ENCODE results near the gene OSM. TPM values are rescaled to one million over a fixed set of nuclear protein-coding genes. Genes with fewer than 3 reads are reported as not detected.

OSM gene
- total RNA-seq, 1 experiment from 2014 or later, result not detected

DNA sequence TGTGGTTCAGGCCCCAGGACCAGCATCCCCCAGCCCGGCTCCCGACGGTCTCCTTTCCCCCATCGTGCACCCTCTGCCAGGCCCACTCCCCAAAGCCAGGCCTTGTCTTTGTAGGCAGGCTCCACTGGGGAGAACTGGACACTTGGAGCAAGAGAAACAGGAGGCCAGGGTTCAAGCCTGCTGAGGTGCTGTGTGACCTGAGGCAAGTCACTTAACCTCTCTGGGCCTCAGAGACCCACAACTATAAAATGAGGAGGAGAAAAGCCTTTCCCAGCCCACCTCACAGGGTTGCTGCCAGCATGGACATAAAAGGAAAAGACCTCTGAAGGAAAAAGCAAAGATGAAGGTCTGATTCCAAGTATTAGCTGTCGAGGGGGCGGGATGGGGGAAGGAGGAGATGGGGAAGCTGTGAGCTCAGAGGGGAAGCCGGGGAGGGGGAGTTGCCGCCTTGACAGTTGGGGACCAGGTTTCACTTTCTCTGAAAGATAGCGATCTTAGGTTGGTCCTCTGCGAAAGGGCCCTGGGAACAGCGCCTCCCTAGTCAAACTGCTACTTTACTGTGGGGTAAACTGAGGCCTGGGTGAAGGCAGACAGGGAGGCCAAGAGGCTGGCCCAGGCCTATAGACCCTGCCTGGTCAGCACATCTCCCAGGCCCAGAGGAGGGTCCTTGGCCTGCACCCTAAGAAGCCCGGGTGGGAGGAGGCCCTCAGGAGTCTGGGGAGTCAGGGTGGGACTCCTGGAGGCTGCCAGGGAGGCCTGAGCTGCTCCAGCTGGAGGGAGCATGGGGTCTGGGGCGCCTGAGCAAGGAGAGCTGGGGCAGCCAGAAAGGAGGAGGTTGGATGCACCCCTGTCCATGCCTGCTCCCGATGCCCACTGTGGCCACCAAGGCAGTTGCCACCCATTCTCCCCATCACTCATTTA lies 991 bp upstream of the OSM start:
- no peak overlapping the region for H2AFZ ChIP-seq (ENCODE audit: low read length)
- no peak overlapping the region for H3K9ac ChIP-seq (ENCODE audit: low read length)
- H3K27me3 ChIP-seq (ENCODE audit: low read length), result no peaks in the 10 kb centered on the region
- peaks cover 14% of the 10 kb centered on the region; the same call in 1 of the 2 replicates for H4K20me1 ChIP-seq (ENCODE audit: insufficient read depth, low read depth, low read length)
- no peaks in the 10 kb centered on the region for H3K9me2 ChIP-seq (replicated peaks; ENCODE audit: insufficient read depth, low read length)
- H3K9me3 ChIP-seq (ENCODE audit: low read length), result no peaks in the 10 kb centered on the region
- H3K4me2 ChIP-seq (ENCODE audit: low read depth, low read length, poor library complexity, severe bottlenecking), result peak overlapping the region; percentile 93
- no peaks in the 10 kb centered on the region for H3K79me2 ChIP-seq (ENCODE audit: low read length)
- H3K27ac ChIP-seq (ENCODE audit: low read length), result no peak overlapping the region
- no peaks in the 10 kb centered on the region for H3K36me3 ChIP-seq (ENCODE audit: insufficient read depth, low read length)
- DNase-seq, result no peak
- H3K4me1 ChIP-seq (ENCODE audit: low read length), result peaks cover 26% of the 10 kb centered on the region
- peak overlapping the region; percentile 79; the same call in 1 of the 2 replicates for H3K4me3 ChIP-seq (ENCODE audit: low read length)

GRCh38 chr22:30265823-30266444 lies 717 bp downstream of the OSM start:
- no peaks in the 10 kb centered on the region for H3K79me2 ChIP-seq (ENCODE audit: low read length)
- H3K27me3 ChIP-seq (ENCODE audit: low read length), result no peaks in the 10 kb centered on the region
- H3K4me3 ChIP-seq (ENCODE audit: low read length), result peak overlapping the region; percentile 79
- H3K9me3 ChIP-seq (ENCODE audit: low read length), result no peaks in the 10 kb centered on the region
- peak overlapping the region; percentile 93 for H3K4me2 ChIP-seq (ENCODE audit: low read depth, low read length, poor library complexity, severe bottlenecking)
- H3K9ac ChIP-seq (ENCODE audit: low read length), result peak overlapping the region; percentile 88
- H3K4me1 ChIP-seq (ENCODE audit: low read length), result peaks cover 26% of the 10 kb centered on the region
- H3K9me2 ChIP-seq (replicated peaks; ENCODE audit: insufficient read depth, low read length), result no peaks in the 10 kb centered on the region
- peak overlapping the region; percentile 81; the same call in 1 of the 2 replicates for H2AFZ ChIP-seq (ENCODE audit: low read length)
- peaks cover 14% of the 10 kb centered on the region; the same call in 1 of the 2 replicates for H4K20me1 ChIP-seq (ENCODE audit: insufficient read depth, low read depth, low read length)
- no peak overlapping the region for H3K27ac ChIP-seq (ENCODE audit: low read length)
- DNase-seq, result peak; percentile 93
- H3K36me3 ChIP-seq (ENCODE audit: insufficient read depth, low read length), result no peaks in the 10 kb centered on the region

GRCh38 chr22:30265131-30265720 lies 1.4 kb downstream of the OSM start:
- Histone ChIP-seq H3K79me2 (ENCODE audit: low read length) (no peaks in the 10 kb centered on the region), H3K9me2 (replicated peaks; ENCODE audit: insufficient read depth, low read length) (no peaks in the 10 kb centered on the region), H3K4me2 (ENCODE audit: low read depth, low read length, poor library complexity, severe bottlenecking) (peak overlapping the region; percentile 93), H3K27ac (ENCODE audit: low read length) (no peak overlapping the region), H3K4me3 (ENCODE audit: low read length) (peak overlapping the region; percentile 79; the same call in 1 of the 2 replicates), H3K4me1 (ENCODE audit: low read length) (peaks cover 26% of the 10 kb centered on the region), H2AFZ (ENCODE audit: low read length) (peak overlapping the region; percentile 81; the same call in 1 of the 2 replicates), H4K20me1 (ENCODE audit: insufficient read depth, low read depth, low read length) (peaks cover 14% of the 10 kb centered on the region; the same call in 1 of the 2 replicates), H3K9me3 (ENCODE audit: low read length) (no peaks in the 10 kb centered on the region), H3K9ac (ENCODE audit: low read length) (peak overlapping the region; percentile 88), H3K36me3 (ENCODE audit: insufficient read depth, low read length) (no peaks in the 10 kb centered on the region), H3K27me3 (ENCODE audit: low read length) (no peaks in the 10 kb centered on the region)
- DNase-seq, result no peak

GRCh38 chr22:30263883-30264282 lies 2.8 kb downstream of the OSM start:
- H3K9me2 ChIP-seq (replicated peaks; ENCODE audit: insufficient read depth, low read length), result no peaks in the 10 kb centered on the region
- no peaks in the 10 kb centered on the region for H3K79me2 ChIP-seq (ENCODE audit: low read length)
- H2AFZ ChIP-seq (ENCODE audit: low read length), result no peak overlapping the region
- no peak for DNase-seq
- no peak overlapping the region for H3K27ac ChIP-seq (ENCODE audit: low read length)
- H3K4me2 ChIP-seq (ENCODE audit: low read depth, low read length, poor library complexity, severe bottlenecking), result no peak overlapping the region
- H3K9me3 ChIP-seq (ENCODE audit: low read length), result no peaks in the 10 kb centered on the region
- no peak overlapping the region for H3K4me3 ChIP-seq (ENCODE audit: low read length)
- no peak overlapping the region for H3K9ac ChIP-seq (ENCODE audit: low read length)
- no peaks in the 10 kb centered on the region for H3K36me3 ChIP-seq (ENCODE audit: insufficient read depth, low read length)
- peaks cover 14% of the 10 kb centered on the region; the same call in 1 of the 2 replicates for H4K20me1 ChIP-seq (ENCODE audit: insufficient read depth, low read depth, low read length)
- peaks cover 26% of the 10 kb centered on the region for H3K4me1 ChIP-seq (ENCODE audit: low read length)
- H3K27me3 ChIP-seq (ENCODE audit: low read length), result no peaks in the 10 kb centered on the region

GRCh38 chr22:30262917-30263741 lies 3.5 kb downstream of the OSM start:
- Histone ChIP-seq H3K4me1 (ENCODE audit: low read length) (peaks cover 26% of the 10 kb centered on the region), H2AFZ (ENCODE audit: low read length) (peak overlapping the region; percentile 53), H3K79me2 (ENCODE audit: low read length) (no peaks in the 10 kb centered on the region), H3K4me2 (ENCODE audit: low read depth, low read length, poor library complexity, severe bottlenecking) (peak overlapping the region; percentile 52), H3K36me3 (ENCODE audit: insufficient read depth, low read length) (no peaks in the 10 kb centered on the region), H3K9me2 (replicated peaks; ENCODE audit: insufficient read depth, low read length) (no peaks in the 10 kb centered on the region), H3K27ac (ENCODE audit: low read length) (no peak overlapping the region), H3K9me3 (ENCODE audit: low read length) (no peaks in the 10 kb centered on the region), H3K27me3 (ENCODE audit: low read length) (no peaks in the 10 kb centered on the region), H3K4me3 (ENCODE audit: low read length) (no peak overlapping the region), H3K9ac (ENCODE audit: low read length) (peak overlapping the region; percentile 34), H4K20me1 (ENCODE audit: insufficient read depth, low read depth, low read length) (peaks cover 12% of the 10 kb centered on the region; the same call in 1 of the 2 replicates)
- peak; percentile 92 for DNase-seq

- H3K9me3 ChIP-seq (ENCODE audit: low read length), result no peaks in the 10 kb centered on the region
- no peak overlapping the region for H3K9ac ChIP-seq (ENCODE audit: low read length)
- peaks cover 23% of the 10 kb centered on the region for H3K4me1 ChIP-seq (ENCODE audit: low read length)
- H2AFZ ChIP-seq (ENCODE audit: low read length), result no peak overlapping the region
- H3K79me2 ChIP-seq (ENCODE audit: low read length), result no peaks in the 10 kb centered on the region
- H4K20me1 ChIP-seq (ENCODE audit: insufficient read depth, low read depth, low read length), result peaks cover 2% of the 10 kb centered on the region; the same call in 1 of the 2 replicates
- H3K36me3 ChIP-seq (ENCODE audit: insufficient read depth, low read length), result no peaks in the 10 kb centered on the region
- no peak overlapping the region for H3K4me3 ChIP-seq (ENCODE audit: low read length)
- H3K9me2 ChIP-seq (replicated peaks; ENCODE audit: insufficient read depth, low read length), result no peaks in the 10 kb centered on the region
- no peaks in the 10 kb centered on the region for H3K27me3 ChIP-seq (ENCODE audit: low read length)
- no peak overlapping the region for H3K27ac ChIP-seq (ENCODE audit: low read length)
- H3K4me2 ChIP-seq (ENCODE audit: low read depth, low read length, poor library complexity, severe bottlenecking), result no peak overlapping the region
- no peak for DNase-seq
These were observed 4.5 kb downstream of the OSM start for GRCh38 chr22:30262112-30262511.

DNA sequence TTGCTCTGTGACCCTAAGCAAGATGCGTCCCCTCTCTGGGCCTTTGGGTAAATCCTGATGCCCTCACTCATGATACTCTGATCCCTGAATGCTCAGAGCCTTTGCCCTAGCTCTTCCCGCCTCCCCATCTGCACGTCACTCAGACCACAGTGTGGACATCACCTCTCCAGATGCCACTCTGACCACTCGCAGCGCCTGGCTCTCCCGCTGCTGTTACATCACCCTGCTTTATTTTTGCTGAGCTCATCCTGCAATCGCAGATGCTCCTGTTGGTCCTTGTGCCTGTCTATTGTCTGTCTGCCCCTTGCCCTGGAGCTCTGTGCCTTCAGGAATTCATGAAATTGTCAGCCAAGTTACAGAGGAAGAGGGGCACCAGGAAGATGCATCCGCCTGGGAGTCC lies 5.5 kb downstream of the OSM start:
- H3K4me2 ChIP-seq (ENCODE audit: low read depth, low read length, poor library complexity, severe bottlenecking), result no peak overlapping the region
- H3K9ac ChIP-seq (ENCODE audit: low read length), result no peak overlapping the region

More for the DNA sequence above, 5.5 kb downstream of the OSM start:
- no peaks in the 10 kb centered on the region for H3K9me3 ChIP-seq (ENCODE audit: low read length)
- no peaks in the 10 kb centered on the region for H4K20me1 ChIP-seq (ENCODE audit: insufficient read depth, low read depth, low read length)
- no peaks in the 10 kb centered on the region for H3K27me3 ChIP-seq (ENCODE audit: low read length)
- no peak overlapping the region for H3K27ac ChIP-seq (ENCODE audit: low read length)
- H3K9me2 ChIP-seq (replicated peaks; ENCODE audit: insufficient read depth, low read length), result no peaks in the 10 kb centered on the region
- no peak overlapping the region for H3K4me3 ChIP-seq (ENCODE audit: low read length)
- peaks cover 19% of the 10 kb centered on the region for H3K4me1 ChIP-seq (ENCODE audit: low read length)
- no peak for DNase-seq
- H2AFZ ChIP-seq (ENCODE audit: low read length), result no peak overlapping the region
- no peaks in the 10 kb centered on the region for H3K36me3 ChIP-seq (ENCODE audit: insufficient read depth, low read length)
- no peaks in the 10 kb centered on the region for H3K79me2 ChIP-seq (ENCODE audit: low read length)
